SU-DHL-6 (cell line): ENCODE results near the gene WAS.

Source experiments
- CTCF ChIP-seq: fragments of 200-600 bp; sonication (generic); IDR thresholded peaks from one replicate; pipeline ENCODE4 v1.5.1; 2017; ENCODE audit warnings: antibody characterized with exemption, mild to moderate bottlenecking, low read length, moderate library complexity; ENCODE audit not compliant: insufficient read depth, poor library complexity, severe bottlenecking
- EZH2phosphoT487 ChIP-seq: fragments of 200-600 bp; sonication (generic), shearing (Covaris generic); conservative IDR thresholded peaks from 2 replicates; pipeline ENCODE4 v1.6.1; 2018; ENCODE audit warnings: mild to moderate bottlenecking, antibody characterized with exemption, low read length, moderate library complexity, mixed read lengths

GRCh38 chrX:48667509-48667908 lies 16.1 kb upstream of the WAS start:
- TF ChIP-seq CTCF (no peak), EZH2phosphoT487 (no peak)
